Transverse colon (tissue), 3 donors: ENCODE measurements around the gene INHBC.

Experiments
- CTCF ChIP-seq, 5 experiments: fragments of 200-600 bp in 3 of 5; fragments of 450-650 bp in 2 of 5; sonication (generic) in 3 of 5; IDR thresholded peaks; 1 replicate in 2 of 5; 2 replicates in 3 of 5; pipeline ENCODE4 v1.5.1; 2016 to 2017; ENCODE audit warnings: antibody characterized with exemption in 5 of 5, inconsistent platforms in 3 of 5, mild to moderate bottlenecking in 2 of 5, moderate library complexity in 1 of 5
- POLR2A ChIP-seq: fragments of 450-650 bp; IDR thresholded peaks from one replicate; pipeline ENCODE4 v1.6.1; 2016; ENCODE audit warnings: antibody characterized with exemption, mild to moderate bottlenecking, moderate library complexity

- TF ChIP-seq CTCF (IDR thresholded peaks at IDR 0.05) (no peak), POLR2A (no peak)
Measured at GRCh38 chr12:57465030-57465746, 30.6 kb downstream of the INHBC start.
